ENCODE results near the gene GPX2. TPM values are rescaled to one million over a fixed set of nuclear protein-coding genes. Genes with fewer than 3 reads are reported as not detected.
A peak's percentile ranks its signal among the peaks of the same experiment; 100 is the strongest.

The GPX2 gene
- total and polyA plus RNA-seq, 2 experiments from 2014 or later = not detected

DNA sequence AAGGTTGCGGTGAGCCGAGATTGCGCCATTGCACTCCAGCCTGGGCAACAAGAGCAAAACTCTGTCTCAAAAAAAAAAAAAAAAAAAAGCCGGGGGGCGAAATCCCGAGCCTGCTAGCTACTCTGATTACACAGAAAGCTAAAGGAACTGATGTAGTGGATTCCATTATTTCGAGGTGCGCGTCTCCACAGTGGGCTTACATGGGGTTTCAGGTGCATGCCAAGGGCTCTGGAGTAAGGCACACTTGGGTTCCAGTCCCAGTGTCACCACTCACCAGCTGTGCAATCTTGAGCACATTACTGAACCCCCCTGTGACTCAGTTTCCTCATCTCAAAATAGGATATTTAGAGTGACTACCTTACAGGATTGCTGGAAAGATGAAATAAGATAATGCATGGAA, 31.3 kb upstream of the GPX2 start:
- Histone ChIP-seq H3K4me3 (no peak overlapping the region), H3K9me2 (ENCODE audit: insufficient read depth) (no peaks in the 10 kb centered on the region), H3K4me2 (ENCODE audit: unreplicated experiment) (no peak overlapping the region), H3K27ac (no peak overlapping the region), H3K9ac (no peak overlapping the region), H3K27me3 (replicated peaks; ENCODE audit: insufficient read depth) (peaks cover 4% of the 10 kb centered on the region), H3K4me1 (ENCODE audit: insufficient read depth) (no peaks in the 10 kb centered on the region), H3K36me3 (ENCODE audit: low read depth) (no peaks in the 10 kb centered on the region), H3K9me3 (ENCODE audit: low read depth) (no peaks in the 10 kb centered on the region), H3K79me2 (ENCODE audit: insufficient read depth) (no peaks in the 10 kb centered on the region), H2AFZ (no peak overlapping the region), H3F3A (ENCODE audit: insufficient read depth) (no peaks in the 10 kb centered on the region), H4K20me1 (ENCODE audit: insufficient read depth) (no peaks in the 10 kb centered on the region)
- DNase-seq = no peak
- WGBS, 2 experiments (ENCODE audit: low coverage in 1 of 2, low lambda C conversion rate in 2 of 2, missing lambda C conversion rate in 2 of 2) = 88 to 99% methylated on average over 6 to 9 of the region's 9 CpGs
- in situ Hi-C loops (cut with MboI) = no loop called here
- TF ChIP-seq EZH2phosphoT487 (IDR thresholded peaks at IDR 0.05; ENCODE audit: insufficient read depth, low read depth) (no peak), EZH2 (IDR thresholded peaks at IDR 0.05; ENCODE audit: insufficient read depth, poor library complexity, severe bottlenecking) (no peak)

DNA sequence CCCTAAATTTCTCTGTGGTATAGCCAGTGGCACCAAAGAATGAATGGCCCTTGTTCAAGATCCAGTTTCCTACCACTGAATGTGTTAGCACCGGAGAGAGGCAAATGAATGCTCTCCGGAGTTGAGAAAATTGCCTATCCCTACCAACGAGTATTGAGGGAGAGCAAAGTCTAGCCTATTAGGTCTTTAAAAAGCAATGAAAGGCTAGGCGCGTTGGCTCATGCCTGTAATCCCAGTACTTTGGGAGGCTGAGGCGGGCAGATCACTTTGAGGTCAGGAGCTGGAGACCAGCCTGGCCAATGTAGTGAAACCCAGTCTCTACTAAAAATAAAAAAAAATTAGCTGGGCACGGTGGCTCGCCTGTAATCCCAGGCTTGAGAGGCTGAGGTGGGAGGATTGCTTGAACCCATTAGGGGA, 30.5 kb upstream of the GPX2 start:
- H3K36me3 ChIP-seq (ENCODE audit: low read depth) = no peaks in the 10 kb centered on the region
- no peaks in the 10 kb centered on the region for H3K79me2 ChIP-seq (ENCODE audit: insufficient read depth)
- H3K4me2 ChIP-seq (ENCODE audit: unreplicated experiment) = no peak overlapping the region
- H3K4me1 ChIP-seq (ENCODE audit: insufficient read depth) = no peaks in the 10 kb centered on the region
- H3K27me3 ChIP-seq (replicated peaks; ENCODE audit: insufficient read depth) = peaks cover under 1% of the 10 kb centered on the region
- WGBS, 2 experiments (ENCODE audit: low coverage in 1 of 2, low lambda C conversion rate in 2 of 2, missing lambda C conversion rate in 2 of 2) = 70 to 75% methylated on average over 8 of the region's 8 CpGs
- H4K20me1 ChIP-seq (ENCODE audit: insufficient read depth) = no peaks in the 10 kb centered on the region
- peak overlapping the region; percentile 72; the same call in 1 of the 2 replicates for H2AFZ ChIP-seq
- no peaks in the 10 kb centered on the region for H3F3A ChIP-seq (ENCODE audit: insufficient read depth)
- in situ Hi-C loops (cut with MboI) = no loop called here
- no peak for TF ChIP-seq EZH2phosphoT487 (IDR thresholded peaks at IDR 0.05; ENCODE audit: insufficient read depth, low read depth)
- no peak for TF ChIP-seq EZH2 (IDR thresholded peaks at IDR 0.05; ENCODE audit: insufficient read depth, poor library complexity, severe bottlenecking)
- H3K4me3 ChIP-seq = peak overlapping the region; percentile 71; the same call in 1 of the 2 replicates
- DNase-seq = no peak
- no peak overlapping the region for H3K27ac ChIP-seq
- no peaks in the 10 kb centered on the region for H3K9me3 ChIP-seq (ENCODE audit: low read depth)
- H3K9ac ChIP-seq = no peak overlapping the region
- H3K9me2 ChIP-seq (ENCODE audit: insufficient read depth) = no peaks in the 10 kb centered on the region

DNA sequence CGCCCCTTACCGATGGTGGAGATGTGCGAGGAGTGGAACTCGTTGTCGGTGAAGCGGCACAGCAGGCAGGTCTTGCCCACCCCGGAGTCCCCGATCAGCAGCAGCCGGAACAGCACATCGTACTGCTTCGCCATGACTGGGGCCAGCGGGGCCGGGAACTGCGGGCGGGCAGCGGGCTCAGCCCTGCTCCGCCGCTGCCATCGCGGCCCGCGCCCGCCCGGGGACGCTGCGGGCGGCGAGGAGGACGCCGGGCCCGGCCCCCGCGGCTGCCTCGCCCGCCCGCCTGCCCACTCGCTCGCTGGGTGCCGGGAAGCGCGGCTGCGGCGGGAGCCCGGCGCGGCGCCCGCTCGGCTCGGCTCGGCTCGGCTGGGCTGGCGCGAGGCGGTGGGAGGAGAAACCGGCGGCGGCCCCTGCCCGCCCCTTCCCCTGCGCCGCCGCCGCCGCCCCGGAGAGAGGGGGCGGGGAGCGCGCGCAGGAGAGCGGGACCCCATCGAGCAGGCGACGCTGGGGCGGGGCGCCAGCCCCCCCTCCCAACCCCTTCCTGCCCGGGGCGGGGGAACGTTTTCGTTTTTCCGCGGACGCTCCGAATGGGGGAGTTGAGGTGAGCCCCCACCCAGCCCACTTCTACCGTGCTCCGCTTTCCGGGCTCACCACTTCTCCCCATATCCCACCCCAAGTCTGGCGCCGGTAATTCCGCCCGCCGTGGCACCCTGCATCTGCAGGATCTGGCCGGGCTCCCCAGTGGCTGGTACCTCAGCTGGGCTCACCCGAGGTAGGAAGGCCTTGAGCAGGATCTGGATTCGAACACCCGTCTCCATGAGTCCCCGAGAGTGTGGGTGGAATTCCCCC, 29.6 kb upstream of the GPX2 start, which contains the start of gene RAB15:
Gene RAB15, minus strand, starts transcription at position 394 of the 849 bp plus-strand sequence. Its CDS starts 260 bp downstream, at position 134.
- H3K9me3 ChIP-seq (ENCODE audit: low read depth) = no peaks in the 10 kb centered on the region
- H3K9me2 ChIP-seq (ENCODE audit: insufficient read depth) = no peaks in the 10 kb centered on the region
- no peaks in the 10 kb centered on the region for H3K36me3 ChIP-seq (ENCODE audit: low read depth)
- H3K79me2 ChIP-seq (ENCODE audit: insufficient read depth) = no peaks in the 10 kb centered on the region
- H2AFZ ChIP-seq = peak within 1 kb of the TSS; percentile 81
- no peaks in the 10 kb centered on the region for H4K20me1 ChIP-seq (ENCODE audit: insufficient read depth)
- no peaks in the 10 kb centered on the region for H3F3A ChIP-seq (ENCODE audit: insufficient read depth)
- H3K4me1 ChIP-seq (ENCODE audit: insufficient read depth) = no peaks in the 10 kb centered on the region
- in situ Hi-C loops (cut with MboI) = no loop called here
- peak; percentile 76 for DNase-seq
- no peaks in the 10 kb centered on the region for H3K27me3 ChIP-seq (replicated peaks; ENCODE audit: insufficient read depth)
- peak within 1 kb of the TSS; percentile 69 for H3K9ac ChIP-seq
- TF ChIP-seq EZH2phosphoT487 (IDR thresholded peaks at IDR 0.05; ENCODE audit: insufficient read depth, low read depth) (no peak), EZH2 (IDR thresholded peaks at IDR 0.05; ENCODE audit: insufficient read depth, poor library complexity, severe bottlenecking) (no peak)
- peak within 1 kb of the TSS; percentile 73 for H3K4me2 ChIP-seq (ENCODE audit: unreplicated experiment)
- 1% methylated on average over 46 to 64 of the region's 96 CpGs for WGBS, 2 experiments (ENCODE audit: low coverage in 1 of 2, low lambda C conversion rate in 2 of 2, missing lambda C conversion rate in 2 of 2)
- no peak within 1 kb of the TSS for H3K27ac ChIP-seq
- peak within 1 kb of the TSS; percentile 71 for H3K4me3 ChIP-seq

DNA sequence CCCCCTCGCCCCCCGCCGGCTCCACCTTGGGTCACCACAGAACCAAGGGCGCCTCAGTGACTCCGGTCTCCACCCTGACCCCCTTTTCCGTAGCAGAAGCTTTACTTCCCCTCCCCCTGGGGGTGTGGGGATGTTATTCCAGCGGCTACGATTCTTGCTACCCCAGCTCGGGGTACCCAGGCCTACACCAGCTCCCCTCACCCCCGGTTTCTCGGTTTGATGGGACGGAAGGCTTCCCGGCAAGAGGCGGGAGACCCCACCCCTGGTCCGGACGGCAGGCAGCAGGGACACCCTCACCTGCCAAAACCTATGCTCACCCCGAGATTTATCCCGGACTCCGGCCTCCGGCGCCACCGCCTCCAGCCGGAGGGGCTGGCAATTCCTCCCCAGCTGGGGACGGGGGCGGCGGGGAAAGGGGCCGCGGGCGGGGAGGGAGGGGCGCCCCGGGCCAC, 29.0 kb upstream of the GPX2 start:
- H3K36me3 ChIP-seq (ENCODE audit: low read depth) = no peaks in the 10 kb centered on the region
- H2AFZ ChIP-seq = peak overlapping the region; percentile 81
- TF ChIP-seq EZH2phosphoT487 (IDR thresholded peaks at IDR 0.05; ENCODE audit: insufficient read depth, low read depth) (no peak), EZH2 (IDR thresholded peaks at IDR 0.05; ENCODE audit: insufficient read depth, poor library complexity, severe bottlenecking) (no peak)
- in situ Hi-C loops (cut with MboI) = no loop called here
- H3K4me3 ChIP-seq = peak overlapping the region; percentile 70
- peak overlapping the region; percentile 73 for H3K4me2 ChIP-seq (ENCODE audit: unreplicated experiment)
- no peaks in the 10 kb centered on the region for H3K9me2 ChIP-seq (ENCODE audit: insufficient read depth)
- H3K4me1 ChIP-seq (ENCODE audit: insufficient read depth) = no peaks in the 10 kb centered on the region
- H3K27ac ChIP-seq = no peak overlapping the region
- H3F3A ChIP-seq (ENCODE audit: insufficient read depth) = no peaks in the 10 kb centered on the region
- peak overlapping the region; percentile 67 for H3K9ac ChIP-seq
- H4K20me1 ChIP-seq (ENCODE audit: insufficient read depth) = no peaks in the 10 kb centered on the region
- no peaks in the 10 kb centered on the region for H3K27me3 ChIP-seq (replicated peaks; ENCODE audit: insufficient read depth)
- no peak for DNase-seq
- 4 to 6% methylated on average over 24 to 30 of the region's 31 CpGs for WGBS, 2 experiments (ENCODE audit: low coverage in 1 of 2, low lambda C conversion rate in 2 of 2, missing lambda C conversion rate in 2 of 2)
- no peaks in the 10 kb centered on the region for H3K79me2 ChIP-seq (ENCODE audit: insufficient read depth)
- H3K9me3 ChIP-seq (ENCODE audit: low read depth) = no peaks in the 10 kb centered on the region

Measured in GM23248 (cell line).